ENCODE data around the gene DOK1.

DNA sequence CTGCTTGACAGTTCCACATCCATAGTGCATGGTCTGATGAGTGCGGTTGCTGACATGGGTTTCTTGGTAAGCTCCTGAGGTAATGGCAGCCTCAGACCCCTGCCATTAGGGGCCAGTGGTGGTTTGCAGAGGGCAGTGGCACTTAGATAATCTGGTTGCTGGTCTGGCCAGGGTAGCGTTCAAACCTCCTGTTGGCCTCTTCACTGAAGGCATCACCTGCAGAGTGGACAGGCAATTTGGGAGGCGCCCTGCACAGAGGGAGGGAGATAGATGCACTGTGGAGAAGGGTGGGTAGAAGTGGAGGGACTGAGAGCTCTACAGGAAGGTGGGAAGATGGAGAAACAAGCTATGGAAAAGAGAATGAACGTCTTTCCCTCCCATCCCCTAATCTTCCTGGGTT is 21.1 kb upstream of the DOK1 start:
- TF ChIP-seq, protein P1, sequence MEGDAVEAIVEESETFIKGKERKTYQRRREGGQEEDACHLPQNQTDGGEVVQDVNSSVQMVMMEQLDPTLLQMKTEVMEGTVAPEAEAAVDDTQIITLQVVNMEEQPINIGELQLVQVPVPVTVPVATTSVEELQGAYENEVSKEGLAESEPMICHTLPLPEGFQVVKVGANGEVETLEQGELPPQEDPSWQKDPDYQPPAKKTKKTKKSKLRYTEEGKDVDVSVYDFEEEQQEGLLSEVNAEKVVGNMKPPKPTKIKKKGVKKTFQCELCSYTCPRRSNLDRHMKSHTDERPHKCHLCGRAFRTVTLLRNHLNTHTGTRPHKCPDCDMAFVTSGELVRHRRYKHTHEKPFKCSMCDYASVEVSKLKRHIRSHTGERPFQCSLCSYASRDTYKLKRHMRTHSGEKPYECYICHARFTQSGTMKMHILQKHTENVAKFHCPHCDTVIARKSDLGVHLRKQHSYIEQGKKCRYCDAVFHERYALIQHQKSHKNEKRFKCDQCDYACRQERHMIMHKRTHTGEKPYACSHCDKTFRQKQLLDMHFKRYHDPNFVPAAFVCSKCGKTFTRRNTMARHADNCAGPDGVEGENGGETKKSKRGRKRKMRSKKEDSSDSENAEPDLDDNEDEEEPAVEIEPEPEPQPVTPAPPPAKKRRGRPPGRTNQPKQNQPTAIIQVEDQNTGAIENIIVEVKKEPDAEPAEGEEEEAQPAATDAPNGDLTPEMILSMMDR (IDR thresholded peaks at IDR 0.05 in 8 of 11, conservative IDR thresholded peaks at IDR 0.05 in 3 of 11), result no peak
- no peak for TF ChIP-seq POLR2A (IDR thresholded peaks at IDR 0.05)
